NCI-H446 (cell line): ENCODE results near the gene RSPO3.
A peak's percentile ranks its signal among the peaks of the same experiment; 100 is the strongest.

Experiments used
- DNase-seq, 2 experiments: peaks; one replicate each; lab custom pipeline; 2025; lab: John Stamatoyannopoulos, UW

The RSPO3 gene

GRCh38 chr6:127162836-127163235 is 44.4 kb downstream of the RSPO3 start:
- DNase-seq = no peak

GRCh38 chr6:127164036-127164435 is 45.6 kb downstream of the RSPO3 start:
- DNase-seq = no peak

- DNase-seq = no peak
These were observed 46.1 kb downstream of the RSPO3 start for GRCh38 chr6:127164565-127164964.

- no peak for DNase-seq
These were observed 54.9 kb downstream of the RSPO3 start for GRCh38 chr6:127173156-127173940.

- no peak for DNase-seq
These were observed 57.7 kb downstream of the RSPO3 start for GRCh38 chr6:127176146-127176545.

GRCh38 chr6:127177030-127177922 is 58.8 kb downstream of the RSPO3 start:
- no peak for DNase-seq

- DNase-seq = no peak
These were observed 59.4 kb downstream of the RSPO3 start for GRCh38 chr6:127177923-127178231.

- DNase-seq = no peak
These were observed 60.3 kb downstream of the RSPO3 start for GRCh38 chr6:127178746-127179145.

GRCh38 chr6:127180426-127180825 is 62.0 kb downstream of the RSPO3 start:
- no peak for DNase-seq

- no peak for DNase-seq
These were observed 64.0 kb downstream of the RSPO3 start for GRCh38 chr6:127182501-127182900.

- DNase-seq = no peak
These were observed 67.0 kb downstream of the RSPO3 start for GRCh38 chr6:127185437-127185995.

- peak in 1 of 2 experiments; percentile 28 for DNase-seq
These were observed 68.4 kb downstream of the RSPO3 start for GRCh38 chr6:127186889-127187288.

- DNase-seq = no peak
These were observed 70.3 kb downstream of the RSPO3 start for GRCh38 chr6:127188744-127189143.

- DNase-seq = peak in 1 of 2 experiments; percentile 15
These were observed 72.1 kb downstream of the RSPO3 start for GRCh38 chr6:127190552-127190951.

GRCh38 chr6:127191716-127192115 is 73.2 kb downstream of the RSPO3 start:
- DNase-seq = no peak

- DNase-seq = no peak
These were observed 74.6 kb downstream of the RSPO3 start for GRCh38 chr6:127192911-127193541.

GRCh38 chr6:127195833-127196232 is 77.4 kb downstream of the RSPO3 start:
- DNase-seq = no peak

GRCh38 chr6:127198549-127198948 is 80.1 kb downstream of the RSPO3 start:
- no peak for DNase-seq

GRCh38 chr6:127199470-127199869 is 81.0 kb downstream of the RSPO3 start:
- no peak for DNase-seq

GRCh38 chr6:127200114-127200513 is 81.6 kb downstream of the RSPO3 start:
- no peak for DNase-seq

GRCh38 chr6:127201321-127201720 is 82.8 kb downstream of the RSPO3 start:
- DNase-seq = no peak

GRCh38 chr6:127202676-127203075 is 84.2 kb downstream of the RSPO3 start:
- DNase-seq = no peak
